H1 (cell line): ENCODE data around the gene MVK.

Experiments
- BCL11A ChIP-seq, 2 experiments: IDR thresholded peaks; one replicate each; pipeline ENCODE4 v1.6.1; 2011; ENCODE audit warnings: low read depth in 2 of 2, low read length in 2 of 2, mild to moderate bottlenecking in 2 of 2
- CEBPB ChIP-seq: IDR thresholded peaks from 2 replicates; pipeline ENCODE4 v1.6.1; 2012; ENCODE audit warnings: low read depth, low read length
- CTCF ChIP-seq, 3 experiments: IDR thresholded peaks; 1 replicate in 2 of 3; 2 replicates in 1 of 3; pipeline versions ENCODE4 v1.5.1 to v1.6.1; 2011; ENCODE audit warnings: low read length in 3 of 3, mild to moderate bottlenecking in 3 of 3, inconsistent platforms in 2 of 3, low read depth in 1 of 3, moderate library complexity in 1 of 3; ENCODE audit not compliant: insufficient read depth in 1 of 3; ENCODE audit errors: control extremely low read depth in 1 of 3
- EP300 ChIP-seq, 2 experiments: IDR thresholded peaks; 1 replicate in 1 of 2; 2 replicates in 1 of 2; pipeline ENCODE4 v1.6.1; 2011 to 2012; ENCODE audit warnings: low read depth in 2 of 2, low read length in 2 of 2, mild to moderate bottlenecking in 2 of 2, borderline replicate concordance in 1 of 2, inconsistent platforms in 1 of 2, moderate library complexity in 1 of 2
- JUND ChIP-seq: IDR thresholded peaks from 2 replicates; pipeline ENCODE4 v1.6.1; 2011; ENCODE audit warnings: mild to moderate bottlenecking, improper control_type of control experiment, low read length
- POLR2A ChIP-seq, 2 experiments: IDR thresholded peaks; 1 replicate in 1 of 2; 2 replicates in 1 of 2; pipeline ENCODE4 v1.6.1; 2011; ENCODE audit warnings: low read depth in 2 of 2, low read length in 2 of 2, mild to moderate bottlenecking in 2 of 2; ENCODE audit errors: control extremely low read depth in 1 of 2
- POLR2AphosphoS5 ChIP-seq: IDR thresholded peaks from 2 replicates; pipeline ENCODE4 v1.6.1; 2011; ENCODE audit warnings: low read depth, low read length
- RAD21 ChIP-seq, 2 experiments: IDR thresholded peaks in 1 of 2; conservative IDR thresholded peaks in 1 of 2; 2 replicates each; pipeline ENCODE4 v1.6.1; 2011; ENCODE audit warnings: low read depth in 2 of 2, low read length in 2 of 2, improper control_type of control experiment in 1 of 2, inconsistent platforms in 1 of 2, mild to moderate bottlenecking in 1 of 2, moderate library complexity in 1 of 2
- SIN3A ChIP-seq, 2 experiments: IDR thresholded peaks in 1 of 2; conservative IDR thresholded peaks in 1 of 2; 2 replicates each; pipeline ENCODE4 v1.6.1; 2011 to 2012; ENCODE audit warnings: low read length in 2 of 2, improper control_type of control experiment in 1 of 2, low read depth in 1 of 2, mild to moderate bottlenecking in 1 of 2
- TEAD4 ChIP-seq: IDR thresholded peaks from 2 replicates; pipeline ENCODE4 v1.6.1; 2012; ENCODE audit warnings: low read depth, low read length, inconsistent platforms, mixed read lengths

DNA sequence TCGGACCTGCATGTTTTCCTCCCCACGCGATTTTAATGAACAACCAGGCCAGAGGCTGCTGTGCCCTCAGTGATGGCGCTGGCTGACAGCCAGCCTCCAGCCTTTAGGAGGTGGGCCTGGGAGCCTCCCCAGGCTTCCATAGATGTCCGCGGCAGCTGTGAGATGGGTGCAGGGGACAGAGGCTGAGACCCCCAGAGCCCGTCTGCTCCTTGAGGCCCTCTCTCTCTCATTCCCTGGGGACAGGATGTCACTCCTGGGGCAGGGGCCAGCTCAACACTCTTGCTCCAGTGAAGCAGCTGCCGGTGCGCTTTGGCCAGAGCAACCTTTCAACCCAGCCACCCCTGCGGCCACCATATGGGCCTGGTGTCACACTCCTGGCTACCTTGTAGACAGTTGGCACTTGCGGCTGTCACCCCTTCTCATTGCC lies 24.8 kb downstream of the MVK start:
- TF ChIP-seq CTCF (IDR thresholded peaks at IDR 0.05; ENCODE audit: control extremely low read depth in 1 of 3, insufficient read depth in 1 of 3, low read depth in 1 of 3, low read length in 3 of 3) = no peak
- no peak for TF ChIP-seq CEBPB
- no peak for TF ChIP-seq RAD21 (IDR thresholded peaks at IDR 0.05 in 1 of 2, conservative IDR thresholded peaks at IDR 0.05 in 1 of 2; ENCODE audit: low read depth in 2 of 2, low read length in 2 of 2)
- TF ChIP-seq SIN3A (conservative IDR thresholded peaks at IDR 0.05 in 1 of 2, IDR thresholded peaks at IDR 0.05 in 1 of 2; ENCODE audit: low read depth in 1 of 2, low read length in 2 of 2) = no peak
- no peak for TF ChIP-seq TEAD4
- no peak for TF ChIP-seq POLR2AphosphoS5
- TF ChIP-seq POLR2A (IDR thresholded peaks at IDR 0.05; ENCODE audit: control extremely low read depth in 1 of 2, low read depth in 2 of 2, low read length in 2 of 2) = no peak
- no peak for TF ChIP-seq JUND
- TF ChIP-seq BCL11A (IDR thresholded peaks at IDR 0.05; ENCODE audit: low read depth in 2 of 2, low read length in 2 of 2) = no peak
- no peak for TF ChIP-seq EP300 (IDR thresholded peaks at IDR 0.05; ENCODE audit: borderline replicate concordance in 1 of 2, low read depth in 2 of 2, low read length in 2 of 2)
